ENCODE results near the gene EMC1.
"Not testable (repeated sequence)": the region's sequence is repeated elsewhere in the genome, so short reads cannot be mapped to it uniquely, and the experiment has no call there.

Gene EMC1

DNA sequence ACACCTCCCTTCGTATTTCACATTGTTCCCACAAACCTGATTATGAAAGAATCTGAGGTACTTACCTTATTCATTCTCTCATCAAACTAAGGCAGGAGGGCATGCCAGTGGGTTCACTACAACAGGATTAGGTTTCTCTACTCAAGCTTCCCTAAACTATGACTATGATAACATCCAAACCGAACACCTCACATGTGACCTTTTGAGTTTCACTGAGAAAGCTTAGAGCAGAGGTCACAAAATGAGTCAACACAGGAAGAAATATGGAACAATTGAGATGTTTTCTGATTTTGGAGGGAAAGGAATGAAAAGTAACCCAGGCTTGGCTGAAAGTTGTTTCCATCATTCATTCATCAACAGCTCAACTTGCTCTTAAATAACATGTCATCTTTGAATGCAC, 65.3 kb downstream of the EMC1 start:
- no peaks in the 10 kb centered on the region for H3K4me1 ChIP-seq (ENCODE audit: control insufficient read depth, insufficient read depth, low read length)
- peaks cover 96% of the 10 kb centered on the region for H3K36me3 ChIP-seq (ENCODE audit: control insufficient read depth, insufficient read depth, low read length)
- H3K9ac ChIP-seq (ENCODE audit: low read depth, low read length), result no peak overlapping the region
- no peak overlapping the region for H3K27ac ChIP-seq (ENCODE audit: low read depth, low read length)
- H3K9me3 ChIP-seq (ENCODE audit: control insufficient read depth, insufficient read depth, low read length), result no peaks in the 10 kb centered on the region
- H3K4me3 ChIP-seq (ENCODE audit: low read depth, low read length), result no peak overlapping the region
- H3K27me3 ChIP-seq (ENCODE audit: control insufficient read depth, insufficient read depth, low read length), result no peaks in the 10 kb centered on the region

DNA sequence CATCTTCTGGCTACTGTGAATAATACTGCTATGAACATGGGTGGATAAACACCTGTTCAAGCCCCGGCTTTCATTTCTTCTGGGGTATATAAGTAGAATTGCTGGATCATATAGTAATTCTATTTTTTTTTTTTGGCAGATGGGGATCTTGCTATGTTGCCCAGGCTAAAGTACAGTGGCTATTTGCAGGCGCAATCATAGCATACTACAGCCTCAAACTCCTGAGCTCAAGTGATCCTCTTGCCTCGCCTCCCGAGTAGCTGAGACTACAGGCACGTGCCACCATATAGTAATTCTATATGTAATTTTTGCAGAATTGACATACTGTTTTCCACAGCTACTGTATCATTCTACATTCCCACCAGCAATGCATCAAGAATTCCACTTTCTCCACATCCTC, 69.1 kb downstream of the EMC1 start:
- Histone ChIP-seq H3K27me3 (ENCODE audit: control insufficient read depth, insufficient read depth, low read length) (no peaks in the 10 kb centered on the region), H3K9ac (ENCODE audit: low read depth, low read length) (no peak overlapping the region), H3K36me3 (ENCODE audit: control insufficient read depth, insufficient read depth, low read length) (peaks cover 95% of the 10 kb centered on the region), H3K4me1 (ENCODE audit: control insufficient read depth, insufficient read depth, low read length) (no peaks in the 10 kb centered on the region), H3K27ac (ENCODE audit: low read depth, low read length) (no peak overlapping the region), H3K9me3 (ENCODE audit: control insufficient read depth, insufficient read depth, low read length) (no peaks in the 10 kb centered on the region), H3K4me3 (ENCODE audit: low read depth, low read length) (no peak overlapping the region)

DNA sequence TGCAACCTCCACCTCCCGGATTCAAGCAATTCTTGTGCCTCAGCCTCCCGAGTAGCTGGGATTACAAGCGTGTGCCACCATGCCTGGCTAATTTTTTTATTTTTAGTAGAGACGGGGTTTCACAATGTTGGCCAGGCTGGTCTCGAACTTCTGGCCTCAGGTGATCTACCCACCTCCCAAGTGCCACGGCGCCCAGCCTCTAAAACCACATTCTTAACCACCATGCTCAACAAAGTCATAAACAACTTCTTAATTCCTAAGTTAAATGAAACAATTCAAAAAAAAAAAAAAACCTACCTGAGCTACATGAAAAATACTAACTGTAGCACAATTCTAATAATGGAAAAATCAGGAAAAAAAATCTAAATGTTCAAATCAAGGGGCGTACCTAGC, 71.1 kb downstream of the EMC1 start:
- not testable (repeated sequence) for H3K4me3 ChIP-seq (ENCODE audit: low read depth, low read length); H3K9ac ChIP-seq (ENCODE audit: low read depth, low read length); H3K9me3 ChIP-seq (ENCODE audit: control insufficient read depth, insufficient read depth, low read length); H3K27ac ChIP-seq (ENCODE audit: low read depth, low read length); H3K27me3 ChIP-seq (ENCODE audit: control insufficient read depth, insufficient read depth, low read length); H3K4me1 ChIP-seq (ENCODE audit: control insufficient read depth, insufficient read depth, low read length)
- H3K36me3 ChIP-seq (ENCODE audit: control insufficient read depth, insufficient read depth, low read length), result peaks cover 95% of the 10 kb centered on the region

DNA sequence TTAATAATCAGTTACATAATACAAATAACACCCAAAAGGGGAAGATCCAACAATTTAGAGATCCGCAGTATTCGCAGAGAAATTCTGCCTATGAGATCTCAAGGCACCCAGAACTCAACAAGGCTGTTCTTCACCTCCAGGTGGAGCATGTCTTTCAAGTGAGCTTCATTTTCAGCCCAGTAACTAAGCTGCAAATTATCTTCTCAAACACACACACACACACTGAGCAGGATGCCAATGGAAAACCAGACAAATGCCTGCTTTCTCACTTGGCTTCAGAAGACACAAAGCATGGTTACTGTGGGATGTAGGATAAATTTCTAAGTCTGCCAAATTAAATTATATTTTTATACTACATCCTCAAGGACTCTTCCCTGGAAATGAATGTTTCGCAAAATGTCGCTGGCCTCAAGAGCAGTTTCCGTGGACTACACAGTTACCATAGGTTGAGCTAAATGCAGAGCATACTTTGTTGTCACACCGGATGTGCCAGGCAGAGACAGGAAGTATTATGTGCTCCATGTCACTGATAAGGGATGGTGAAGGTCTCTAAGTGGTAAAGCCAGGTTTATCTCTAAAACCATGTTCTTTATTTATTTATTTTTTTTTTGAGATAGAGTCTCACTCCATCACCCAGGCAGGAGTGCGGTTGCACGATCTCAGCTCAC, 71.6 kb downstream of the EMC1 start:
- Histone ChIP-seq H3K27me3 (ENCODE audit: control insufficient read depth, insufficient read depth, low read length) (no peaks in the 10 kb centered on the region), H3K27ac (ENCODE audit: low read depth, low read length) (no peak overlapping the region), H3K9ac (ENCODE audit: low read depth, low read length) (no peak overlapping the region), H3K4me3 (ENCODE audit: low read depth, low read length) (no peak overlapping the region), H3K4me1 (ENCODE audit: control insufficient read depth, insufficient read depth, low read length) (no peaks in the 10 kb centered on the region), H3K36me3 (ENCODE audit: control insufficient read depth, insufficient read depth, low read length) (peaks cover 95% of the 10 kb centered on the region), H3K9me3 (ENCODE audit: control insufficient read depth, insufficient read depth, low read length) (no peaks in the 10 kb centered on the region)

DNA sequence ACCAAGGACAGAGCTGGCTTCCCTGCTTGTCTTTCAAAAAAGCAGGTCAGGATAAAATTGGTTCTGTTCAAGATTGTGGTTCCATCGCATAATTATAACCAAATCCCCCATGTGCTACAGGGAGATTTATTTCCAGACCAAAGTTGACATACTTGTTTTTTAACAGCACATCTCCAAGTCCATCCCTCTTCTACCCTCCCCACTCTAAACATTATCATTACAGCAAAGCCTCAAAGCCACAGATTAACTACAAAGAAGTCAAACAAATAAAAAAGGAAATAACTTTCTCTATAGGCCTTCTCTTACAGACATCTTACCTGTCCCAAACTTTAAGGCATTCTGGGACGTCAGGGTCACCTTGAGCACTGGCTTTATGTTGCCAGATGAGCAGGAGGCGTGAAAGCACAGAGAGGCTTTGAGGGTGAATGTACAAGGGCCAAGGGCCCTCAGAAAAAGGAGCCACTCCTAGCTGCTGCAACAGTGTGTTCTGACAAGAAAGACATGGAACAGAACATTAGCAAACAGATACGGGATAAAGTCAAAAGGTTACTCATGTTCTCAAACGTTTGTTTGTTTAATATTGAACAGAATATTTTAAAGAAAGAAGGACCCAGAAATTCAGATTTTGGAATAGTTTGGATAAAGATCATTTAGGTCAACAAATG, 72.5 kb downstream of the EMC1 start:
- Histone ChIP-seq H3K27ac (ENCODE audit: low read depth, low read length) (no peak overlapping the region), H3K36me3 (ENCODE audit: control insufficient read depth, insufficient read depth, low read length) (peaks cover 95% of the 10 kb centered on the region), H3K27me3 (ENCODE audit: control insufficient read depth, insufficient read depth, low read length) (no peaks in the 10 kb centered on the region), H3K9ac (ENCODE audit: low read depth, low read length) (no peak overlapping the region), H3K4me3 (ENCODE audit: low read depth, low read length) (no peak overlapping the region), H3K9me3 (ENCODE audit: control insufficient read depth, insufficient read depth, low read length) (no peaks in the 10 kb centered on the region), H3K4me1 (ENCODE audit: control insufficient read depth, insufficient read depth, low read length) (no peaks in the 10 kb centered on the region)

DNA sequence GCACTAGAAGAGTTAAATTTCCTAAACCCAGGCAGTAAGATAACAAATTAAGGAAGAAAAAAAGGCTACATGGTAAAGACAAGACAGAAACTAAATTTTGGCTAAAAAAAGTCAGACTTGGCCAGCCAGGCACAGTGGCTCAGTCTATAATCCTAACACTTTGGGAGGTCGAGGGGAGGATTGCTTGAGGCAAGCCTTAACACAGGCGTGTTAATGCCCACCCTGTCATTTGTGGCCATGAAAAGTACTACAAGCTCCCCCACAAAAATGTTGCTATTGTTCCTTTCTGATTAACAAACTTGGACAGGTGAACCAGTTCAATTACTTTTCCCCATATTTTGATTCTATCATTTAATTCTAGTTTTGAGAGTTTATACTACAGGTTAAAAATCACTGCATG, 73.5 kb downstream of the EMC1 start:
- Histone ChIP-seq H3K36me3 (ENCODE audit: control insufficient read depth, insufficient read depth, low read length) (peaks cover 97% of the 10 kb centered on the region), H3K4me3 (ENCODE audit: low read depth, low read length) (no peak overlapping the region), H3K4me1 (ENCODE audit: control insufficient read depth, insufficient read depth, low read length) (no peaks in the 10 kb centered on the region), H3K9me3 (ENCODE audit: control insufficient read depth, insufficient read depth, low read length) (no peaks in the 10 kb centered on the region), H3K9ac (ENCODE audit: low read depth, low read length) (no peak overlapping the region), H3K27ac (ENCODE audit: low read depth, low read length) (no peak overlapping the region), H3K27me3 (ENCODE audit: control insufficient read depth, insufficient read depth, low read length) (no peaks in the 10 kb centered on the region)

DNA sequence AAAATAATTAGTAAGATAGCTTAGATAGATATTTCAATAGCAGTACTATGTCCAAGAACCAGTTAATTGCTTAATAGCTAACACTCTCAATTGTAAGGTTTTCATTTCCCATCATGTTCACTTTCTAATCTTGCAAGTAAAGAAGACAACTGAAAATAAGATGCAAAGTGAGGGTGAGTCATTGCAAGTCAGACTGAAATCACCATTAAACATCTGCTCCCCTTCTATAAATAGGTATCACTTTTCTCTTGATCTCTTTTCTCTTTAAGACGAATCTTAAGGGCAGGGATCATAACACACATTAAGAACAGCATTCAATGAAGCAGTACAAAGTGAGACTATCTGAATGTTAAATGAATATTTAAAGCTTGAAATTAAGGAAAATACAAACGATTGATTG, 81.7 kb downstream of the EMC1 start:
- no peaks in the 10 kb centered on the region for H3K4me1 ChIP-seq (ENCODE audit: control insufficient read depth, insufficient read depth, low read length)
- no peak overlapping the region for H3K4me3 ChIP-seq (ENCODE audit: low read depth, low read length)
- no peak overlapping the region for H3K27ac ChIP-seq (ENCODE audit: low read depth, low read length)
- peaks cover 97% of the 10 kb centered on the region for H3K36me3 ChIP-seq (ENCODE audit: control insufficient read depth, insufficient read depth, low read length)
- no peak overlapping the region for H3K9ac ChIP-seq (ENCODE audit: low read depth, low read length)
- no peaks in the 10 kb centered on the region for H3K27me3 ChIP-seq (ENCODE audit: control insufficient read depth, insufficient read depth, low read length)
- H3K9me3 ChIP-seq (ENCODE audit: control insufficient read depth, insufficient read depth, low read length), result no peaks in the 10 kb centered on the region

DNA sequence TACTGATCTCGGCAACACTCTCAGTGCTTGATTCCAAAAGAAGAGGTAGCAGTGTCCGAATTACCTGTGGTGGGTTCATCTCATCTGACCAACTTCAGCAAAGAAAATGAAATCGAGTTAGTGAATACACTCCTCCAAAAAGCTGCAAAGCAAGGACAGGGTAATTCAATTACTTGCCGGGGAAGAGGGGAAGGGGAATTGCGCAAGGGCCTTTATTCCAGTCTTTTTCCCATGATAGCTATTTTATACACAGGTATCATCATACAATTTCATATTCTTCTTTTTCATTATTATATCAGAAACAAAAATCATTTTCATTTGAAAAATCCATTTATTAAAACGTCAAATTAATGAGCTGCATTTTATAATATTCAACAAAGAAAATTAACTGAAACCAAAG, 84.2 kb downstream of the EMC1 start:
- no peak overlapping the region for H3K27ac ChIP-seq (ENCODE audit: low read depth, low read length)
- no peaks in the 10 kb centered on the region for H3K27me3 ChIP-seq (ENCODE audit: control insufficient read depth, insufficient read depth, low read length)
- H3K36me3 ChIP-seq (ENCODE audit: control insufficient read depth, insufficient read depth, low read length), result peaks cover 99% of the 10 kb centered on the region
- no peak overlapping the region for H3K4me3 ChIP-seq (ENCODE audit: low read depth, low read length)
- H3K9me3 ChIP-seq (ENCODE audit: control insufficient read depth, insufficient read depth, low read length), result no peaks in the 10 kb centered on the region
- H3K4me1 ChIP-seq (ENCODE audit: control insufficient read depth, insufficient read depth, low read length), result no peaks in the 10 kb centered on the region
- H3K9ac ChIP-seq (ENCODE audit: low read depth, low read length), result no peak overlapping the region

DNA sequence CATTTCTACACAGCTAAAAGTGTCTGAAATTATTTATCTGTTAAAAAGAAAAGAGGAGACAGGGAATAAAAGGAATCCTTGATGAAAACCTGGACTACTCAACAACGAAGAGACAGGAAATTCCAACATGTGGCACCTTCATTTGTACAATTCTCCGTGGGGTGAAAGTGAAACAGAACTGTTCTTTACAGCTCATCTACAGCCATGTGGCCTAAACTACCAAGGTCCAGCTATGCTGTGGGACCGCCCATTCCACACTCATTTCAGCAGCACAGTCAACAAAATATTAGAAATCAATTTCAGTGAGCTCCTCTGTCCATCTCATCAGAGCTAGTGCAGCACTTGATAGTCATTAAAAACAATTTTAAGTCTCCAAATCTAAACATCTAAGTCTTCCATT, 85.3 kb downstream of the EMC1 start:
- Histone ChIP-seq H3K36me3 (ENCODE audit: control insufficient read depth, insufficient read depth, low read length) (peaks cover 99% of the 10 kb centered on the region), H3K4me1 (ENCODE audit: control insufficient read depth, insufficient read depth, low read length) (no peaks in the 10 kb centered on the region), H3K9me3 (ENCODE audit: control insufficient read depth, insufficient read depth, low read length) (no peaks in the 10 kb centered on the region), H3K9ac (ENCODE audit: low read depth, low read length) (no peak overlapping the region), H3K27ac (ENCODE audit: low read depth, low read length) (no peak overlapping the region), H3K4me3 (ENCODE audit: low read depth, low read length) (no peak overlapping the region), H3K27me3 (ENCODE audit: control insufficient read depth, insufficient read depth, low read length) (no peaks in the 10 kb centered on the region)
